HUES48 (cell line): Measurements from ENCODE around the gene CATSPER1.
"Not testable (repeated sequence)": the region's sequence is repeated elsewhere in the genome, so short reads cannot be mapped to it uniquely, and the experiment has no call there.

Source experiments
- H3K27ac ChIP-seq: one replicate; pipeline ENCODE4 v1.7.0; 2013; ENCODE audit warnings: low read depth, low read length, inconsistent platforms
- H3K27me3 ChIP-seq: 2 replicates; pipeline ENCODE4 v1.6.1; 2013; ENCODE audit warnings: mild to moderate bottlenecking, low read length; ENCODE audit not compliant: control insufficient read depth, insufficient read depth
- H3K36me3 ChIP-seq: 2 replicates; pipeline ENCODE4 v1.6.1; 2013; ENCODE audit warnings: low read length; ENCODE audit not compliant: control insufficient read depth, insufficient read depth
- H3K4me1 ChIP-seq: 2 replicates; pipeline ENCODE4 v1.6.1; 2013; ENCODE audit warnings: mild to moderate bottlenecking, low read length; ENCODE audit not compliant: control insufficient read depth, insufficient read depth
- H3K4me3 ChIP-seq: 2 replicates; pipeline ENCODE4 v1.5.1; 2013; ENCODE audit warnings: mild to moderate bottlenecking, low read depth, low read length
- H3K9ac ChIP-seq: 2 replicates; pipeline ENCODE4 v1.6.1; 2013; ENCODE audit warnings: mild to moderate bottlenecking, low read depth, low read length, moderate library complexity
- H3K9me3 ChIP-seq: 2 replicates; pipeline ENCODE4 v1.6.1; 2013; ENCODE audit warnings: low read length; ENCODE audit not compliant: control insufficient read depth, insufficient read depth

Gene CATSPER1

DNA sequence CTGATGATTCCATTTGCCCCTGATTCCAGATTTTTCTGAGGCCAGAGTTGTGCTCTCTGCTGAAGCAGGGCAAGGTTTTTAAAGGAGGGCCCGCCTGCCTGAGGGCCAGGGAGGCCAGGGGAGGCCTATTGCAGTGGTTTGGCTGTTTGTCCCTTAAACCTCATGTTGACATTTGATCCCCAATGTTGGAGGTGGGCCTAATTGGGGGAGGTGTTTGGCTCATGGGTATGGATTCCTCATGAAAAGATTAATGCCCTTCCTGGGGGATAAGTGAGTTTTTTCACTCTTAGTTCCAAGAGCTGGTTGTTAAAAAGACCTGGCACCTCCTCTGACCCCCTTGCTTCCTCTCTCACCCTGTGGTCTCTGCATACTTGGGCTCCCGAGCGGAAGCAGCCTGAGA lies 13.5 kb upstream of the CATSPER1 start:
- H3K9ac ChIP-seq, result no peak overlapping the region

DNA sequence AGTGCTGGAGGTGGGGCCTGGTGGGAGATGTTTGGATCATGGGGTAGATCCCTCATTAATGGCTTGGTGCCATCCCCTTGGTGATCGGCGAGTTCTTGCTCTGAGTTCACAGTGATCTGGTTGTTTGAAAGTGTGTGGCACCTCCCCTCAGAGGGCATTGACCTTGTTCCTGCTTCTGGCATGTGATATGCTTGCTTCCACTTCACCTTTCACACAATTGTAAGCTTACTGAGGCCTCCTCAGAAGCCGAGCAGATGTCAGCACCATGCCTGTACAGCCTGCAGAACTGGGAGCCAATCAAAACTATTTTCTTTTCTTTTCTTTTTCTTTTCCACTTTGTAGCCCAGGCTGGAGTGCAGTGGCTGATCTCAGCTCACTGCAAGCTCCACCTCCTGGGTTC lies 11.0 kb upstream of the CATSPER1 start:
- Histone ChIP-seq H3K4me3 (no peak overlapping the region), H3K4me1 (no peaks in the 10 kb centered on the region), H3K27ac (no peak overlapping the region), H3K9ac (no peak overlapping the region), H3K27me3 (no peaks in the 10 kb centered on the region), H3K36me3 (peaks cover 11% of the 10 kb centered on the region; the same call in 1 of the 2 replicates), H3K9me3 (peaks cover 5% of the 10 kb centered on the region; the same call in 1 of the 2 replicates)

More for the DNA sequence above, 13.5 kb upstream of the CATSPER1 start:
- peaks cover 28% of the 10 kb centered on the region for H3K36me3 ChIP-seq
- no peaks in the 10 kb centered on the region for H3K27me3 ChIP-seq
- peaks cover 5% of the 10 kb centered on the region; the same call in 1 of the 2 replicates for H3K9me3 ChIP-seq
- no peak overlapping the region for H3K4me3 ChIP-seq
- H3K27ac ChIP-seq, result no peak overlapping the region
- H3K4me1 ChIP-seq, result 0 out of 2 replicates have a peak, but pooled peaks cover under 1% of the 10 kb centered on the region

DNA sequence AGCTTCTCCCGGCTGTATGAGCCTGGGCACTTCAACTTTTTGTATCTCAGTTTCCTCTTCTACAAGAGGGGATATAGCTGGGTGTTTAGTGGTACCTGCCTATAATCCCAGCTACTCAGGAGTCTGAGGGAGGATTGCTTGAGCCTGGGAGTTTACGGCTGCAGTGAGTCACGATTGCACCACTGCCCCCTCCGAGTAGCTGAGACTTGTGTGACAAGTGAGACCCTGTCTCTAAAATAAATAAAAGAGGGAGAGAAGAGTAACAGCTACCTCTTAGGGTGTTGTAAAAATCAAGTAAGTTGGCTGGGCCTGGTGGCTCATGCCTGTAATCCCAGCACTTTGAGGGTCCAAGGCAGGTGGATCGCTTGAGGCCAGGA lies 10.0 kb upstream of the CATSPER1 start:
- Histone ChIP-seq H3K36me3 (peaks cover 2% of the 10 kb centered on the region; the same call in 1 of the 2 replicates), H3K27me3 (no peaks in the 10 kb centered on the region), H3K9me3 (peaks cover 5% of the 10 kb centered on the region; the same call in 1 of the 2 replicates), H3K27ac (no peak overlapping the region), H3K9ac (no peak overlapping the region), H3K4me3 (no peak overlapping the region), H3K4me1 (no peaks in the 10 kb centered on the region)

DNA sequence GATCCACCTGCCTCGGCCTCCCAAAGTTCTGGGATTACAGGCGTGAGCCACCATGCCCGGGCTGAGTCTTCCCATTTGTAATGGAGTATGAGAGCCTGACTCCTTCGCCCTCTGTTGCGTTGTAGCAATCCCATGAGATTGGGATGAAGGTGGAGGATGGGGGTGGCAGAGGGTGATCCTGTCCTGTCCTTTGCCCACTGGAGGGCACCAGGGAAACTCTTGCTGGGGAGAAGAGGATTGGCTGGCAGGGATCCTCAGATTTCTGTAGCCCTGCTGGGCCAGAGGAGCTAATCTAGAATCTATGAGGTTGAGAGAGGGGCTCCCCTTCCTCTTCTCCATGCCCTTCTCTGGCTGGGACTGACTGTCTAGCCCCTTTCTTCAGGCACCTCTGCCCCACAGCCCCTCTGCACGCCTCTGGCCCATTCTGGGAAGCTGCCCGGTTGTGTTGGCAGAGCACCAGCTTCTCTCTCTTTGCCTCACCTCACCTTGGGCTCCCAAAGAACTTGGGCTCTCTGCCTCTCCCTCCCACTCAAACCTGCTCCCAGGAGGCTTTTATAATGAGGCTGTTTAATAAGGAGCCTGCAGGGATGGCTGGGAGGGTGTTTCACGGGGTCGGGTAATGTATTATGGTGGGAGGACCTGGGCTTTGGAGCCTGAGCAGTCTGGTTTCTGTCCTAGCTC lies 9.5 kb upstream of the CATSPER1 start:
- Histone ChIP-seq H3K4me1 (no peaks in the 10 kb centered on the region), H3K27ac (no peak overlapping the region)

DNA sequence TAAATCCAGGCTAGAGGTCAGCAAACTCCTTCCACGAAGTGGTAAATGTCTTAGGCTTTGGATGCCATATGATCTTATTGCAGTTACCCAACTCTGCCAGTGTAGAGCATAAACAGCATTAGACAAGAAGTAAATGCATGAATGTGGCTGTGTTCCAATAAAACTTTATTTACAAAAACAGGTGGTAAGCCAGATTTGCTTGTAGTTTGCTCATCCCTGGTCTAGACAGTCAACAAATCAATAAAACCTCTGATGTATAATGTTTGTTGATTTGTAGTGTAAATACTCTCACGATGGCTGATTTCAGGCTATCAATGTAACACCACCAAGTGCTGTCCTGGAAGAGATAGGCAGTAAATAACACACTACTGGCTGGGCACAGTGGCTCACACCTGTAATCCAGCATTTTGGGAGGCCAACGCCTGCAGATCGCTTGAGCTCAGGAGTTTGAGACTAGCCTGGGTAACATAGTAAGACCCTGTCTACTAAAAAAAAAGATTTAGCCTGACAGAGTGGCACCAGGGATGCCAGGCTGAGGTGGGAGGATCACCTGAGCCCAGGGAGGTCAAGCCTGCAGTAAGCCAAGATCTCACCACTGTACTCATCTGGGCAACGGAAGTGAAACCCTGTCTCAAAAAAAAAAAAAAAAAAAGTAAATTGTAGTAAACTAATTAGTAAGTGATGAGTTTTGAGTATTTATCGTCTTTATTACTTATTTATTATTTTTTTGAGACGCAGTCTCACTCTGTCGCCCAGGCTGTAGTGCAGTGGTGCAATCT lies 6.9 kb upstream of the CATSPER1 start:
- Histone ChIP-seq H3K4me1 (no peaks in the 10 kb centered on the region), H3K36me3 (no peaks in the 10 kb centered on the region), H3K27ac (no peak overlapping the region), H3K27me3 (no peaks in the 10 kb centered on the region), H3K9ac (no peak overlapping the region), H3K9me3 (peaks cover 5% of the 10 kb centered on the region; the same call in 1 of the 2 replicates), H3K4me3 (no peak overlapping the region)

More for the DNA sequence above, 9.5 kb upstream of the CATSPER1 start:
- Histone ChIP-seq H3K4me3 (no peak overlapping the region), H3K9me3 (peaks cover 5% of the 10 kb centered on the region; the same call in 1 of the 2 replicates), H3K9ac (no peak overlapping the region), H3K27me3 (no peaks in the 10 kb centered on the region), H3K36me3 (no peaks in the 10 kb centered on the region)

DNA sequence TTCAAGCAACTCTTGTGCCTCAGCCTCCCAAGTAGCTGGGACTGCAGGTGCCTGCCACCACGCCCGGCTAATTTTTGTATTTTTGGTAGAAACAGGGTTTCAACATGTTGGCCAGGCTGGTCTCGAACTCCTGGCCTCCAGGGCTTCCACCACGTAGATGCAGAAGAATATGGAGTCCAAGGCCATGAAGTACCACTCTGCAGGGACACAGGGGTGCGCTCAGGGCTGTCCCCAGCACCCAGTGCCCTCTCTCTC lies 3.2 kb downstream of the CATSPER1 start:
- H3K4me1 ChIP-seq, H3K36me3 ChIP-seq, H3K9me3 ChIP-seq, H3K9ac ChIP-seq, H3K4me3 ChIP-seq, H3K27ac ChIP-seq: not testable (repeated sequence)
- H3K27me3 ChIP-seq, result peaks cover 17% of the 10 kb centered on the region; the same call in 1 of the 2 replicates

DNA sequence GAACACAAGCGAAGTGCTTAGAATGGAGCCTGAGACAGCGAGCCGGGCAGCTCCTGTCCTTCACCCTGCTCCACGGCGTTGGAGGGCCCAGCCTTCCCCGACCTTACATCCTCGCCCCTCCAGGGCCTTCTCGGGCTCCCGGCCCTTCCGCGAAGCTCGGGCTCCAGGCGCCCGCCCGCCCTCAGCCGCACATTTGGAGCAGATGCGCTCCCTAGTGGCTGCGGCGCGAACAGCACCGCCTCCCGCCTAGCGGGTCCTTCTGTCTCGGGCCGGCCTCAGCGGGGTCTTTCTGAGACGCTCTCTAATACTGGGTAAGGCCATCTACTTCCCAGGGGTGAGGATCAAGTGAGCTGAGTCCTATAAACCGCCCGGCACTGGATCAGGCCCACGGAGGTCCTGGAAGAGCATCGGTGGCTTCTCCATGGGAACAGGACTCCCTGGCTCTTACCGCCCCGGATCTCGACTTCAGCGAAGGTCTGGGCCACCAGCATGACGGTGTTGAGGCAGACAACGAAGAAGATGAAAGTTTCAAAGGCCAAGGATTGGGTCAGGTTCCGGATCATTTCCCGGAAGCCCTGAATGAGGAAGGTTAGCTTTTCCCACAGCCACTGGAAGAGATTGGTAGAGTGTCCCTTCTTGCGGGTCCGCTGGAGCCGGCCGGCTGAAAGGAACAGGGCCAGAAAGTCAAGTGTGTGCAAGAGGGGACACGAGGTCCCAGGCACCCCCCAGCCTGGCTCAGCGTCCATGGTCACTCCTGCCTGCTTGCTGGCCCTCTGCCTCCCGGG lies 3.7 kb downstream of the CATSPER1 start:
- Histone ChIP-seq H3K4me1 (no peaks in the 10 kb centered on the region), H3K27ac (no peak overlapping the region), H3K4me3 (no peak overlapping the region), H3K27me3 (peaks cover 17% of the 10 kb centered on the region; the same call in 1 of the 2 replicates), H3K9me3 (no peaks in the 10 kb centered on the region), H3K9ac (no peak overlapping the region), H3K36me3 (no peaks in the 10 kb centered on the region)

DNA sequence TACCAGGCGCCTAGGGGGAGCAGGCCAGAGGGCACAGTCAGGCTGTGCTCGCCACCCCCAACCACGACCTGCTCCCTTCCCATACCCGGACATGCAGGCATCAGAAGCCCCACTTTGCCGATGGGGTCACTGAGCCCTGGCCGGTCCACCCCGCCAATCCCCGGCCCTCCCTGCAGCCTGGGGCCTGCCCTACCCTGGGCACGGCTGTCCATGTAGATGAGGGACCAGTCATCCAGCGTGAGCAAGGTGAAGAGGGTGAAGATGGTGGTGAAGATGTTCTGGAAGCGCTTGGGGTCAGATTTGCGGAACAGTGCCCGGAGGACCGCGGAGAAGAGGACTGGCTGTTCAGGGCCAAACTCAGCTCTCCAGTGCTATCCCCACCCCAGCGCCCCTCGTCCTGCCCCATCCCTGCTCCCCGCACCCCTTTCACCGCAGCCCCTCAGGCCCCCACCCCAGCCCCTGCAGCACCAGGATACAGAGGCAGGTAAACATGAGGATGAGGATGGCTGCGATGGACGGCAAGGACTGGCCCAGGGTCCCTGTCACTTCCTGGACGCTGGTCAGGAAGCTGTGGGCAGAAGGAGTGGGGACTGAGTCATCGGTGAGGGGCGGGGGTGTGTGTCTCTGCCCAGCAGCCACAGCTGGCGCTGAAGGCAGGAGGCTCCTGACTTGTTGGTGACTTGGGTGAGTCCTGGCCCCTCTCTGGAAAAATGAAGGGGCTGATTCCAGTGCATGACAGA lies 5.5 kb downstream of the CATSPER1 start:
- Histone ChIP-seq H3K4me1 (no peaks in the 10 kb centered on the region), H3K9ac (no peak overlapping the region), H3K9me3 (no peaks in the 10 kb centered on the region), H3K4me3 (no peak overlapping the region), H3K27me3 (peaks cover 17% of the 10 kb centered on the region; the same call in 1 of the 2 replicates), H3K36me3 (no peaks in the 10 kb centered on the region), H3K27ac (no peak overlapping the region)

DNA sequence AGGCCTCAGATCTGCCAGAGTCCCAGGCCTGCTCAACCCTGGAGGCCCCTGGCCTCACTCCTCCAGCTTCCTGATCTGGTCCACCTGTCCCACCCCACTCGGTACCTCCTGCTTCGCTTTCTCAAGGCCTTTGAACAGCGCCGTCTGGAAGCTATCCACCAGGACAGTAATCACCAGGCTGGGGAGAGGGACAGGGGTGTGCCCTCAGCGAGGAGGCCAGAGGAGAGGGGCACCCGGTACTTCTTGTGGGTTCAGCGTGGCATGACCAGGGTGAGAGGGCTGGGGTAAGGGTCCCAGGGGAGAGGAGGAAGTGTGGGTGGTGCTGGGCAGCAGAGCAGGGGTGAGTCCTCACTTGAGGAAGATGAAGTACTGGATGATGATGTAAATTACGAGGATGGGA lies 6.1 kb downstream of the CATSPER1 start:
- H3K9ac ChIP-seq, result no peak overlapping the region
- H3K9me3 ChIP-seq, result no peaks in the 10 kb centered on the region
- H3K27me3 ChIP-seq, result peaks cover 17% of the 10 kb centered on the region; the same call in 1 of the 2 replicates
- no peaks in the 10 kb centered on the region for H3K4me1 ChIP-seq
- H3K27ac ChIP-seq, result no peak overlapping the region
- no peaks in the 10 kb centered on the region for H3K36me3 ChIP-seq
- H3K4me3 ChIP-seq, result no peak overlapping the region

DNA sequence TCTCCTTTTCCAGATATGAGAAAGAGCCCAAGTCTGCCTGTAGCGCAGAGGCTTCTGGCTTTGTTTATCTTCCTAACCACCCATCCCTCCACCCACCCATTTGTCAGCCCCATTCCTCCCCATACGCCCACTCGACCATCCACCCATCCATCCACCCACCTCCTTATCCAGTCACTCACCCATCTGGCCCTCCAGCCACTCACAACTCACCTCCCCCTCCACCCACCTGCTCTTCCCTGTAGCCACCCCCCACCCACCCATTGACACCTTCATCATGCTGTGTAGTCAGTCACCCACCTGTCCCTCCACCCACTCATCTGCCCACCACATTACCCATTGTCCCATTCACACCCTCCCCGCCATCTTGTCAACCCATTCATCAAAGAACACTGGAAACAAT lies 9.0 kb downstream of the CATSPER1 start:
- Histone ChIP-seq H3K27me3 (peaks cover 12% of the 10 kb centered on the region), H3K9me3 (no peaks in the 10 kb centered on the region), H3K4me1 (no peaks in the 10 kb centered on the region), H3K9ac (no peak overlapping the region), H3K36me3 (no peaks in the 10 kb centered on the region), H3K27ac (no peak overlapping the region), H3K4me3 (no peak overlapping the region)
